Right ventricle myocardium superior (tissue), 1 donor: ENCODE data around the gene MRPS23. TPM values are rescaled to one million over a fixed set of nuclear protein-coding genes. Genes with fewer than 3 reads are reported as not detected.
A peak's percentile ranks its signal among the peaks of the same experiment; 100 is the strongest.

Source experiments
- ATAC-seq: fragments of 200-7000 bp; cut with Tn5 transposase; one replicate; pipeline ENCODE4 v1.9.1; 2020; ENCODE audit warnings: mild to moderate bottlenecking; ENCODE audit not compliant: poor library complexity
- DNase-seq: peaks from one replicate; pipeline ENCODE4 v3.0.0-alpha.2; 2020
- intact Hi-C: fragments of 100-400 bp; cut with DNase I; formaldehyde crosslinking; loops from one replicate; pipeline ENCODE4 v1.11.2; 2022
- total RNA-seq: library from RNA; stranded (reverse); fragmentation: NEBNext Ultra II Directional; extraction: Animal tissue kit (Norgen Biotek cat#: 25700); gene quantifications from one replicate; pipeline ENCODE4 v1.2.1, GENCODE V29; 2021
- donor health status: DM: no; HTN: yes; CAD: no; lungs with severe emphysema.

The MRPS23 gene
- total RNA-seq, 1 donor from 2014 or later = 89.8 TPM

DNA sequence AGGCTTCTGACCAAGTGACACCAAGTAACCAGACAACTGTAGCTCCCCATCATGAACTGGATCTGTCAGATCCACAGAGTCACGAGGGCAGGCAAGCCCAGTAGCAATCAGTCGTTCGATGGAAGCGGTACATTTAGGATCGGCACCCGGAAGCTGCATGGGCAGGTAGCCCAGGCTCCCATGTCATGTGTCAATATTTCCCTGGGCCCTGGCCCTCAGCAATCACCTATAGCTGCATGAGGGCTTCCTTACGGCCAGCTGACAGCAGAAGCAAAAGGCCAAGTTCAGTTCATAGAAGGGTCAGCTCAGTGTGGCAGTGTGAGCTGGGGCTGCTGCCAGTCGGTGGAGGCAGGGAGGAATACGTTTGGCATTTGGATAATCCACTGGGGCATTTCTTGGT lies 31.8 kb downstream of the MRPS23 start:
- intact Hi-C loops = no loop called here
- DNase-seq (no peak), ATAC-seq (no peak)

DNA sequence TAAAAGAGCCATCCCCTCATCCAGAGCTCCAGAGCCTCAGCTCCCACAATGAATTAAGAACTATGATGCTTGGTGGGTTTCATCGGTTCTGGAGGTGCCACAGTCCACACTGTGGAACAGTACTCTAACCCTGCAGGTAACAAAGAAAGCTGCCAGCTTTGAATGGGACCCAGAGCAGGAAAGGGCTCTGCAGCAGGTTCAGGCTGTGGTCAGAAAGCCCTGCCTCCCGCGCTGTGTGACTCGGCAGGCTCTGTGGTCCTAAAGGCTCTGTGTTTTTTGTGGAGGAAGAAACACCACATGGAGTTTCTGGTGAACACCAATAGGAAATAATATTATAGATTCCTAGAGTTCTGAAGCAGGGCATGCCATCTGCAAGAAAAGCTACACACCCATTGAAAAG lies 32.5 kb downstream of the MRPS23 start:
- DNase-seq (no peak), ATAC-seq (no peak)
- intact Hi-C loops = no loop called here

DNA sequence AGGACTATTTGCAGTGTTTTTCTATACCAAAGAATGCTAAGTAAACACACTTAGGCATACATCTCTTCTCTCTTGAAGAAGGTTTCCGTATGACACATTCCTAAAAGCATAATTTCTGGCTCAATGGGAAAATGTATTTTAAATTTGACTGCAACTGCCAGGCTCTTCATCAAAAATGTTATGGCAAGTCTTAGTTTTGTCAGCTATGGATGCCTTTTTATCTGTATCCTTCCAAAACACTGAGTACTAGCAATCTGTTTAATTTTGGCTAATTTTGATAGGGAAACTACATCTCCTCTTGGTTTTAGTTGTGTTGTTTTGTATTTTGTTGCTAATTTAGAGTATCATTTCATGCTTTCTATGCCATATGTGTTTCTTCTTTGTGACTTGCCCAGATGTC lies 35.4 kb downstream of the MRPS23 start:
- intact Hi-C loops = no loop called here
- ATAC-seq = no peak
- DNase-seq = no peak

DNA sequence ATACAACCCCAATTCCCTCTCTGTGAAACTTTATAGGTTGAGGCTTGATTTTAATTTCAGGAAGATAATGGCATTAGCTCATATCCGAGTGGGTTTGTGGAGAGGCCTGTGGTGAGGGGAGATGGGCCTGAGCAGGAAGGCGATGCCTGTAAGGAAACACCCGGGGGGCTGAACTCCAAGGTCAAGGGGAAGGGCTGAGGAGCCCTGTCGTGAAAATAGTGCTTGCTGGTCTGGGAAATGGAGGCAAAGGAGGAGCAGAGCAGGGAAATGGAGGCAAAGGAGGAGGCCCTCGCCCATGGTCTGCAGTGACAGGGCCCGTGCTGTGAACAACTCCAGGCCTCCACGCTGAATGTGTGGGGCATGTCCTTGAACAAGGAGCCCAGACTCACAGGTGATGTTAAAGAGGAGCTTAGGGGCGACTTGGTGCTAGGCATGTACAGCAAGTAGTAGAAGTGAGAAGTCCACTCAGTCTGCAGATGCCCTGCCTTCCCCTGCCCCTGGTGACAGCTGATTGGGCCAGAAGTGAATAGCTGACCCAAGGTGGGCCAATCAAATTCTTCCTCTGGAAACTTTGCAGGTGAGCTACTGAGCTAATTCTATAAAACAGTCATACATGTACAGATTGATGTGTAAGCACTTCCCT lies 38.1 kb downstream of the MRPS23 start:
- intact Hi-C loops = no loop called here
- no peak for DNase-seq
- ATAC-seq = no peak

DNA sequence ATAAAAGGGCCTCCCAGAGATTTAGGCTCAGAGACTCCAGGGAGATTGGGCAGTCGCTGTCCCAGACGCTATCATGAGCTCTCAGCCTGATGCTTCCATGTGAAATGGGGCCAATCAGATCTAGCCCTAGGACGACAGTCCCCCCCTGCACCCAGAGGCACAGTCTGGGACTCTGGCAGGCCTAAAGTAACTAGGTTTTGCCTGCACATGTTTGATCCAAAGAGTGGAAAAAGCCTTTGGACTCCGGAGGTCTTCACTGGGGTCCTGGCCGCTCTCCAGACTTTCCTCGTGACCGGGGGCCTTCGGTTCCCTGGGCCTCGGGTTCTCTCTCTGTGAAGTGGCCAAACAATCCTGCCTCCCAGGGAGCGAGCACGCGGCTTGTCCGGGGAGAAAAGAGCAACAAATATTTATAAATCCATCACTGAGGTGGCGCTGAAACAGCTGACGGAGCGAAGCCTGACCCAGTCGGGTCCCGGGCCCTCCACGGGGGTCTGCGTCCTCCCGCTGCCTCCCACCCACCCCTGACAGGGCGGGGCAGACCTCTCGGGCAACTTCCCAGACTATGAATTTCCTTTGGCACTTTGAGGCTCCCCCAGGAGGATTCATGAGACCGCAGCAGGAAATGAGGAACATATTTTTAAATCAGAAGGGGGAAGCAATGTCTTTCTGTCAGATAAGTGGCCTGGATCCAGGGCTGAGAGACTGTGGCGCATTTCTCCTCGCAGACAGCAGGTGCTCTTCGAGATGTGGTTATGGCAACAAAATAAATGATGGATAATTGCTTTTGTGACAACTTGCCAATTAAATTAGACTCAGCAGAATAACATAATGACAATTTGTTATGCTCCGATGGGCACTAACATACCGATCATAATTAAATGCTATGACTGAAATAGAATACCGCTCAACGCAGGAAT lies 38.9 kb downstream of the MRPS23 start:
- DNase-seq (peak; percentile 67), ATAC-seq (peak; percentile 79)
- intact Hi-C loops = no loop called here

DNA sequence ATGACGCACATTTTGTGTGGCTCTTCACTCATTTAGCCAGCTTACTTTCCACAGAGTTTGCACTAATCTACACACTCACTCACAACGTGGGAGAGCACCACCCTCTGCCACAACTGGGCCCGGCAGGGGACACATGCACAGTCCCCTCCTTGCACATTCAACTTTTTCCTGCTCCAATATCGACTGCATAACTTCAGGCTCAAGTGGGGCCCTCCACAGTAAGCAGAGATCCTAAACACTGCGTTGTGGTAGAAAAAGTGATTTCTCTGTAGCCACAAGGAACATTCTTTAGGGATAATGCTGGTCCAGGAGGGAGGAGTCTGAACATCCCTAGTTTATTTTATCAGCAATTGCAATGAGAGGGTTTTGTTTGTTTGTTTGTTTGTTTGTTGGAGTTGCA lies 40.0 kb downstream of the MRPS23 start:
- no peak for DNase-seq
- intact Hi-C loops = no loop called here
- no peak for ATAC-seq

DNA sequence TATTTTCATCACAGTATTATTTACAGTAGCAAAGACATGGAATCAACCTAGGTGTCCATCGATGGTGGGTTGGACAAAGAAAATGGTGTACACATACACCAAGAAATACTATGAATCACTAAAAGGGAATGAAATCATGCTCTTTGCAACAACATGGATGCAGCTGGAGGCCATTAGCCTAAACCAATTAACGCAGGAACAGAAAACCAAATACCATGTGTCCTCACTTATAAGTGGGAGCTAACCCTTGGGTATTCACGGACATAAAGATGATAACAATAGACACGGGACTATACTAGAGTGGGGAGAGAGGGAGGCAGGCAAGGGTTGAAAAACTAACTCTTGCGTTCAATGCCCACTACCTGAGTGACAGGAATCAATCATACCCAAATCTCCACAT lies 41.0 kb downstream of the MRPS23 start:
- intact Hi-C loops = no loop called here
- no peak for DNase-seq
- ATAC-seq = no peak

DNA sequence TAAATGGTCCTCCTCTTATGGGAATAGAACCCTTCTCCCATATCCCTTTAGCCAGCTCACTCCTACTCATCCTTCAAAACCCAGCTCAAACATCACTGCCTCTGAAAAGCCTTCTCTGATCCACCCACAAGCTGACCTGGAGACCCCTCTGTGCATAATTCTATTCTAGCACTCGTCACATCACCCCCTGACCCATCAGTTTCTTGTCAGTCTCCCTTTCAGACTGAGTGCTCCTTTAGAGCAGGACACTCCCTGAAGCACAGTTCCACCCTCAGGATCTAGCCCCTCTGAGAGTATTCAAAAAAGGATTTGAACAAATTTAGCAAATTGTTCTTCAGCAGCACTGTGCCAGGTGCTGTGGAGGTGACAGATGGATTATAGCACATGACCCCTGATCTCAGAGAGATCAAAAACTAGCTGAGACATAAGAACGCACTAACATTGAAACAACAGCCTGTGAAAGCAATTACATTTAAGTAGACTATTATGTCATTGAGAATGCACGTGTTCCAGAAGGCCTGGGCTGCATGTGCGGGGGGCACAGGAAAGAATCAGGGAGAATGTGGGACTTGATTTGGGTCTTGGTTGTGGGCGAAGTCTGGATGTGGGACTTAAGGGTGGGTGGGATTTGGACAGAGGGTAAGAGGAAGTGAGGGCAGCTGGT lies 43.5 kb downstream of the MRPS23 start:
- ATAC-seq (no peak), DNase-seq (no peak)
- intact Hi-C loops = no loop called here

DNA sequence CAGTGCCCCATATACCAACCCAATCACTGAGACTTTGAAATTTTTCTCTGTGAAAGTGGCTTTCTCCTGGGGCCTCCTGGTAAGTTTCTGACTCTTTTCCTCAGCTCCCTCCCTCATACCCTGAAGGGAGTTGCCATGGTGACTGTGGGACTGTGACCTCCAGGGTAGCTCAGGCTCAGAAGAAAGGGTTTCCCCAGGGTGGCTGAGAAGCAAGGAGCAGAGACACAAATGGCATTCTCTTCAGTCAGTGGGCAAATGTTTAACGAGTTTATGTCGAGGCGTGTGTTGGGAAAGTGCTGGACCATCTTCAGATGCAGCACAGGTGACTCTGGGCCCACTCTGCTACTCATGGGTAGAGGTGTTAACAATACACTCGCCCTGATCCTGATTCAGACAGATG lies 46.8 kb downstream of the MRPS23 start:
- intact Hi-C loops = no loop called here
- no peak for DNase-seq
- no peak for ATAC-seq

DNA sequence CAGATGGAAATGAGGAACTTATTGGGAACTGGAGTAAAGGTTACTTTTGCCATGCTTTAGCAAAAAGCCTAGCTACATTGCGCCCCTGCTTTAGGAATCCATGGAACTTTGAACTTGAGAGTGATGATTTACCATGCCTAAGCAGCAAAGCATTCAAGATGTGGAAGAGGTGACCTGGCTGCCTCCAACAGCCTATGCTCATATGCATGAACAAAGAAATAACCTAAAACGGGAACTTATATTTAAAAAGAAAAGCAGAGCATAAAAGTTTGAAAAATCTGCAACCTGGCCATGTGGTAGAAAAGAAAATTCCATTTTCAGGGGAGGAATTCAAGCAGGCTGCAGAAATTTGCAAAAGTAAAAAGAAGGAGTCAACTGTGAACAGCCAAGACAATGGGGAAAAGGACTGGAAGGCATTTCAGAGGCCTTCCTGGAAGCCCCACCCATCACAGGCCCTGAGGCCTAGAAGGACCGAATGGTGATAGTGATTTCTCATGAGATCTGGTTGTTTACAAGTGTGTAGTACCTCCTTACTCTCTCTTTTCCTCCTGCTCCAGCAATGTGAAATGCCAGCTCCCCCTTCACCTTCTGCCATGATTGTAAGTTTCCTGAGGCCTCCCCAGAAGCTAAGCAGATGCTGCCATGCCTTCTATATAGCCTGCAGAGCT lies 48.7 kb downstream of the MRPS23 start:
- DNase-seq (no peak), ATAC-seq (no peak)
- intact Hi-C loops = no loop called here

DNA sequence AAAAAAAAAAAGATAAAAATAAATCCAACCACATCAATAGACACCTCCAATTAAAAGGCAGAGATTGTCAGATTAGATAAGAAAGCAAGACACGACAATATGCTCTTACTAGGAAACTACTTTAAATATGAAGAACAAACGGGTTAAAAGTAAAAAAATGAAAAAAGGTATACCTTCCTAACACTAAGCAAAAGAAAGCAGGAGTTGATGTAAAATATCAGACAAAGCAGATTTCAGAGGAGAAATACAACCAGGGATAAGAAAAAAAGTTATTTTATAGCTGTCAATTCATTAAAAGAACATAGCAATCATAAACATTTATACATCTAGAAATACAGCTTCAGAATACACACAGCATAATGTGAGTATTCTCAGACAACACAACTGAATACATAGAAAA lies 55.0 kb downstream of the MRPS23 start:
- intact Hi-C loops = no loop called here
- DNase-seq = no peak
- no peak for ATAC-seq

DNA sequence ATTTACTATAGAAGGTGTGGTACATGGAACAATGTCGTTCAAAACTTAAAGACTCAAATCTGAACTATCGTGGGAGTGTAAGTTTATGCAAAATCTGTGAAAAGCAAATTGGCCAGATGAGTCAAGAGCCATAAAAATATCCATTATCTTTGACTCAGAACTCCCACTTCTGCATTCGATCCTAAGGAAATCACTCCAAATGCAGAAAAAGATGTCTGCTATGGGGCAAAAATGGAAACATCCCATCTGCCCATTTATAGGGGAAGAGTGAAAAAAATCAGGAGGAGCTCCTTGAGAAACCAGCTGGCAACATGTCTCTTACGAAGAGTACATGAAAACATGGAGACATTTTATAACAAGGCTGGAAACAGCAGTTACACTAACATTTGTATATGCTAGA lies 61.1 kb downstream of the MRPS23 start:
- ATAC-seq (no peak), DNase-seq (no peak)
- intact Hi-C loops = no loop called here

DNA sequence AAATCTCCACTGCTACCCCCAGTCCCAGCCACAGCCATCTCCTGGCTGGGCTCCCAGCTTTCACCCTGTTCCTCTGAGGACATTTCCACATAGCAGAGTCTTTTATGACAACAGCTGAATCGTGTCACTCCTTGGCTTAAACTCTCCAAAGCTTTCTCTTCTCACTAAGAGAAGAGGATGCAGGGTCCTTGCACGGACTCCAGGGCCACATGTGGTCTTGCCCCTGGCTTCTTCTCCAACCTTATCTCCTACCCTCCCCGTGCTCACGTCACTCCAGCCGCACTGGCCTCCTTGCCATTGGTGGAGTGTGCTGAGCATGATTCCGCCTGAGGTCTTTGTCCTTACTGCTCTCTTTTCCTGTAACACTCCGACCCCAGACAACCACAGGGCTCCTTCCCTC lies 64.8 kb downstream of the MRPS23 start:
- ATAC-seq (peak; percentile 79), DNase-seq (peak; percentile 74)
- intact Hi-C loops = no loop called here

Other genes starting within 250 kb of the MRPS23 start
- gene CCDC182, start 104.7 kb downstream of the MRPS23 start, total RNA-seq = not detected
- 44.6 TPM for gene CUEDC1, start 105.4 kb upstream of the MRPS23 start, total RNA-seq
- 73.7 TPM for gene VEZF1, start 138.2 kb upstream of the MRPS23 start, total RNA-seq
- gene SRSF1, start 157.2 kb upstream of the MRPS23 start, total RNA-seq = 90.9 TPM
- gene DYNLL2, start 233.4 kb upstream of the MRPS23 start, total RNA-seq = 81.5 TPM